Activated gamma-delta T cell treated with Interleukin-2 at 50 U/mL for 16 hours (primary cell): ENCODE data around the gene RETREG1.

Experiments
- DNase-seq: peaks from one replicate; pipeline ENCODE4 v3.0.0-alpha.2; 2020

The RETREG1 gene

DNA sequence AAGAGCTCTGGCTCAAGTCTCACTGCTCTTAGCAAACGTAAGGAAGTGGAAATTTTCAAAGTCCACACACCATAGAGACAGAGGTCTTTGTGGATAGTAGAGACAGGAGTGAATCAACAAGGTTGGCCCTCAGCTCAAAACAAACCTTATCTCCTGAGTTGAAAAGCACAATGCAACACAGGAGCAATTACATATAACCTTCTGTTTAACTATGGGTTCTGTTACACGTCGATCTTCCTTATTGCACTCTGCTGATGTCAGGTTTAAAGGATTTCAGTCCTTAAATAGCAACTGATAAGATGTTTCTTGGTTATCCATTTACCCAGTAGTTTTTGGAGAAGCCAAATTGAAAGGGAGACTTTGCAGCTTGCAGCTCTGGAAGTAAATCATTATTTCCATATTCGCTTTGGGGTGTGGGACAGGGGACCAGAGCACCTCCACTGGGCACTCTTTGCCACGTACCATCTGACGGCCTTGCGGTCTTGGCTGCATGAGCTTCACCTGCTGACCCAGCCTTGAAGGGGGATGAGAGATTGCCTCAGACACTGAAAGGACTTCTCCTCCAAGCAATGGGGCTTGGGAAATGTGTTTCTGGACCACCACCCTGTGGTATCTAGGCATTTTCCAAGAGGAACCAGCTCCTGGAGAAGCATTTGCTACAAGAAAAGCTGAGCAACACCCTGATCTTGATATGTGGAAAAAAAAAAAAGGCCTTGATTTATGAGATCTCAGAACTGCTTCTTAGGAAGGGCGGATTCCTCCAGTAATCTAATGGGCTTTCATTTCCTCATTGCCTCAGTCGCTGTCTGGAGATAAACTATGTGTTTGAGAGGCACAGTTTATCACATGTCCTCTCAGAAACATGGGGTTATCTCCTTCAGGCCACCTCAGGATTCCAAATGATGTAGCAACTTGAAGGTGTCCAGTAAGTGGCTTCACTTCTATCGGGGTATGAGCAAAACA lies 95.0 kb downstream of the RETREG1 start:
- DNase-seq, result no peak

DNA sequence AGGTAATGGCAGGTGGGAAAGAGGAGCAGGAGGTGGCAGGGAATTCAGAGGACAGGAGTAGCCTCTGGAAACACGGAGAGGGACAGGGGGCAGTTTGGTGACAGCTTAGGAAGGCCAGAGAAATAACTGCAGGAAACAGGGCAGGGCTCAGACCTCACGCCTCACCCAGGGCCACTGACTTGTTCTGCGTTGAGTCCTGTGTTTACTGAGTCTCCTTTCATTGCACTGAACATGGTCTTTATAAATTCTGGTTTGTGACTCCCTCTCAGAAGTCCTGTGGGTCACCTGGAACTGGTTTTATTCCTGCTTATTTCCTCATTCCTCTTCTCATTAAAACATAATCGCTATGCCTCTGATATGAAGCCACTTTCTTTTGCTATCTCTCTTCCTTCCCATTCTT lies 96.0 kb downstream of the RETREG1 start:
- DNase-seq, result no peak

GRCh38 chr5:16519435-16519834 lies 97.4 kb downstream of the RETREG1 start:
- DNase-seq, result no peak

GRCh38 chr5:16518606-16519005 lies 98.2 kb downstream of the RETREG1 start:
- DNase-seq, result no peak

- DNase-seq, result no peak
Observed at GRCh38 chr5:16515532-16515931, 101.3 kb downstream of the RETREG1 start.

- DNase-seq, result no peak
Observed at GRCh38 chr5:16510098-16510497, 106.7 kb downstream of the RETREG1 start.

DNA sequence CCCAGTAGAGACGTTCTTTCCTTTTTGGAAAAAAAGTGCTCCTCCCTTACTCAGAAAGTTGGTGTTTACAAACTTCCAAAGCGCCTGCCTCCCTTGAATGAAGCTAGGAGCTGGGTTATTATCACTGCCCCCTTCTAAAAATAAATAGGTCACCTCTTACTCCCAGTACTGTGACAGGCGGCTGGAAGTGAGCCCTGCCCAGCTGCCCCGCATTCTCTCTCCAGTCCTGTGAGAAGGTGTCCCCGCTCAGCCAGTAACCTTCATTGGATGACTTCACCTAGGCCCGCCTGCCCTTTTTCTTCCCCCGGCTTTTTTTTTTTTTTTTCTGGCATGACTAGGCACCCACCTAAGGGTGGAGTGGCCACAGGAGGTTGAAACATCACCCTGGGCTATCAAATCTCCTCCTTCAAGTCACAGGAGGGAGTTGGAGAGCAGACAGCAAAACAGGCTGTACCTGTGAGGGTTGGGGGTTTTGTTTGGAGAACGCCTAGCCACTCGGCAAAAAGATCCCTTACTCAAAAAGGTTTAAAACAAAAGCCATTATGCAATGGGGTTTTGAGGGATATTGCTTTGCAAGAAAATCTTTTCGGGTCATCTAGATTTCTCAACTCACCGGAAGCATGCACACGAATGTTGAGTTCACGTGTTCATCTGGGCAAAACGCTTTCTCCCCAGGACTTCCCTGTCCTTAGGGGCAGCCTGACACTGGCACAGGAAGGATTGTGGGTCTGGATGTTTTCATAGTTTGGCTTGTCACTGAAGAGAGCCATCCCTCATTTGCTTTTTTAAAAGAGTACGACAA lies 107.9 kb downstream of the RETREG1 start:
- DNase-seq, result no peak

GRCh38 chr5:16507716-16508115 lies 109.1 kb downstream of the RETREG1 start:
- DNase-seq, result no peak

GRCh38 chr5:16505904-16506303 lies 110.9 kb downstream of the RETREG1 start:
- DNase-seq, result no peak

GRCh38 chr5:16505140-16505891 lies 111.5 kb downstream of the RETREG1 start:
- DNase-seq, result no peak

GRCh38 chr5:16504571-16504970 lies 112.2 kb downstream of the RETREG1 start:
- no peak for DNase-seq

GRCh38 chr5:16502866-16503265 lies 113.9 kb downstream of the RETREG1 start:
- DNase-seq, result no peak

- DNase-seq, result no peak
Observed at GRCh38 chr5:16500024-16500423, 116.8 kb downstream of the RETREG1 start.

DNA sequence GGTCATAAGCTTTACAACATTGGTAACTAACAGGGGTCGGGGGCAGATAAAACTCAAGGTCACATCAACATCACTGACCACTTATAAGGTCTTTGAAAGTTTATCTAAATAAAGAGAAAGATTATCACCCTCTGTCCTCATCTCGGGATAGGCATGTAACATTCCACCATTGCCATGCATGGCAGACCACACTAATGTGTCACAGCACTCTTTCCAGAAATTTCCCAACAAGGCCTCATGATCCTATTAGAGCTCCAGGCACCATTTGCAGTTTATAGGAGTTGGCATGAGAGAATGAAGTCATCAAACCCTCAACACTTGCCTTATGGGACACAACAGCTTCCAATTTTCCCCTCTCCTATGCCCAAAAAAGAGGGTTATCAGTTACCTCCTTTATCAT lies 119.3 kb downstream of the RETREG1 start:
- no peak for DNase-seq

DNA sequence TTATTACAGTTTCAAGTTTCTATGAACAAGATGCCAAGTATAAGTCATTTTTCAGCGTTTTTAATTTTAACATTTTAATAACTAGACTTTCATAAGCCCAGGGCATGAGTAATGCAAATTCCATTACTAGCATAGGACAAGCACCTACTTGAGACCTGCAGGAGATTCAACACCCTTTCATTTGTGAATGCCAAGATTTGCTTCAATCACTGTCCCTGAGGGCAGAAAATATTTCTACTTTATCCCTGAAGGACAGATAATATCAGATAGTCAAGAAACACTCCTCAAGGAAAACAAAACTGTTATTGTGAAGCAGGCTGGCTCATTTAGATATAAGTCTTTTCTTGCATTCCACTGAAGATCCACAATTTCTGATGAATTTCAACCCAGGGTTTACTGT lies 123.5 kb downstream of the RETREG1 start:
- DNase-seq, result no peak

GRCh38 chr5:16492398-16493140 lies 124.2 kb downstream of the RETREG1 start:
- DNase-seq, result no peak

GRCh38 chr5:16490911-16491310 lies 125.9 kb downstream of the RETREG1 start:
- no peak for DNase-seq

- DNase-seq, result no peak
Observed at GRCh38 chr5:16489322-16489791, 127.4 kb downstream of the RETREG1 start.

DNA sequence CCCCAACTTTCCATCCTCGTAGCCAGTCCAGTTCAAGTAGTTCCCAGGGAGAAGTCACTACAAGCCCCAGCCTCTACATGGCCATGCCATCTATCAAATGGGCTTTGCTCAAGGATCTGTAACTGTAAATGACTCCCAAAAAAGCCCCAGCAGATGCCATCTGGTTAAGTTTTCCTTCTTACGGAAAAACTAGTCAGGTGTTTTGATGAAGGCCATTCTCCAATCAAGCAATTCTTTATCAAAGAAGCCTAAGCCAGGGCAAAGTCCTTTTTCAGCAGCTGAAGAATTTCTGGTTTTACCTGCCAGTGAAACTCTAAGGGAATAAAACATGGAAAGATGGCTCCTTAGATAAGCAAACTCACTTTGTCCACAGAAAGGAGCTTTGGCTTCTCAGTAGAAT lies 129.3 kb downstream of the RETREG1 start:
- DNase-seq, result no peak

- no peak for DNase-seq
Observed at GRCh38 chr5:16486711-16487111, 130.1 kb downstream of the RETREG1 start.

DNA sequence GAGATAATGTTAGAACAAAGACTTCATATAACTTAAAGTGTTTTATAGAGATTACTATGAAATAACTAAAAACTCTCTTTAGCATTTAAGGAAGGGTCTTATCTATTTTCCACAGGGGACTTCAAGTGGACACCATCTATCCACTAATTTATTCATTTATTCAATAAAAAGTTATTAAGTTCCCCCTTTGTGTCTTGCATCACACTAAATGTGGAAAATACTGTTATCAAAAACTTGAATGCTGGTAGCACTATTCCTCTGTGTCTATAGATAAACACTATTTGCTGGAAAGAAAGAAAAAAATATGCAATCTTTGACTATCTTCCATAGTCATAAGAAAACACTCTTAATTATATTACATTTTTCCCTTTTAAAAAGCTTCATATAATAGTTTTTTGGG lies 131.1 kb downstream of the RETREG1 start:
- DNase-seq, result no peak

- no peak for DNase-seq
Observed at GRCh38 chr5:16484081-16484480, 132.7 kb downstream of the RETREG1 start.
